ENCODE measurements around the gene SLC19A1. TPM values are rescaled to one million over a fixed set of nuclear protein-coding genes. Genes with fewer than 3 reads are reported as not detected.

Gene SLC19A1
- total RNA-seq, 1 experiment from 2014 or later: 25.4 TPM

GRCh38 chr21:45450423-45451090 is 91.7 kb downstream of the SLC19A1 start:
- TF ChIP-seq CTCF (IDR thresholded peaks at IDR 0.05; ENCODE audit: unreplicated experiment): no peak
- H3K9me3 Mint-ChIP-seq (ENCODE audit: unreplicated experiment): peaks cover 4% of the 10 kb centered on the region
- BruUV-seq (replicated peaks): no TSS peak
- no peak overlapping the region for H3K4me3 Mint-ChIP-seq (ENCODE audit: unreplicated experiment)
- no peaks in the 10 kb centered on the region for H3K27me3 Mint-ChIP-seq (ENCODE audit: insufficient read depth, unreplicated experiment)
- no peak overlapping the region for H3K27ac Mint-ChIP-seq (ENCODE audit: low read depth, unreplicated experiment)
- intact Hi-C loops (cut with micrococcal nuclease): no loop called here
- POLR2A ChIA-PET: no interaction called here
- peaks cover 12% of the 10 kb centered on the region for H3K4me1 Mint-ChIP-seq (ENCODE audit: insufficient read depth, unreplicated experiment)
- CTCF ChIA-PET: interaction anchor here (0.9 kb wide), 1 partner anchor 161 kb away, joined by 4 read pairs; no protein-coding TSS in a partner anchor
- H3K36me3 Mint-ChIP-seq (ENCODE audit: insufficient read depth, unreplicated experiment): peaks cover 5% of the 10 kb centered on the region
- DNase-seq (ENCODE audit: unreplicated experiment): no peak

GRCh38 chr21:45449658-45450422 is 92.4 kb downstream of the SLC19A1 start:
- DNase-seq (ENCODE audit: unreplicated experiment): no peak
- peaks cover 8% of the 10 kb centered on the region for H3K9me3 Mint-ChIP-seq (ENCODE audit: unreplicated experiment)
- peaks cover 12% of the 10 kb centered on the region for H3K4me1 Mint-ChIP-seq (ENCODE audit: insufficient read depth, unreplicated experiment)
- ChIA-PET POLR2A (no interaction called here), CTCF (no interaction called here)
- no peak overlapping the region for H3K27ac Mint-ChIP-seq (ENCODE audit: low read depth, unreplicated experiment)
- BruUV-seq (replicated peaks): no TSS peak
- no peak for TF ChIP-seq CTCF (IDR thresholded peaks at IDR 0.05; ENCODE audit: unreplicated experiment)
- H3K27me3 Mint-ChIP-seq (ENCODE audit: insufficient read depth, unreplicated experiment): no peaks in the 10 kb centered on the region
- peaks cover 5% of the 10 kb centered on the region for H3K36me3 Mint-ChIP-seq (ENCODE audit: insufficient read depth, unreplicated experiment)
- H3K4me3 Mint-ChIP-seq (ENCODE audit: unreplicated experiment): no peak overlapping the region
- intact Hi-C loops (cut with micrococcal nuclease): no loop called here

- CTCF ChIA-PET: interaction anchor here (0.6 kb wide), 1 partner anchor 8 kb away, joined by 3 read pairs; no protein-coding TSS in a partner anchor
- no peak overlapping the region for H3K4me3 Mint-ChIP-seq (ENCODE audit: unreplicated experiment)
These were observed 93.2 kb downstream of the SLC19A1 start for GRCh38 chr21:45448810-45449657.

More at GRCh38 chr21:45448810-45449657, 93.2 kb downstream of the SLC19A1 start:
- TF ChIP-seq CTCF (IDR thresholded peaks at IDR 0.05; ENCODE audit: unreplicated experiment): no peak
- POLR2A ChIA-PET: no interaction called here
- H3K27me3 Mint-ChIP-seq (ENCODE audit: insufficient read depth, unreplicated experiment): peaks cover 6% of the 10 kb centered on the region
- peaks cover 5% of the 10 kb centered on the region for H3K36me3 Mint-ChIP-seq (ENCODE audit: insufficient read depth, unreplicated experiment)
- H3K4me1 Mint-ChIP-seq (ENCODE audit: insufficient read depth, unreplicated experiment): peaks cover 12% of the 10 kb centered on the region
- intact Hi-C loops (cut with micrococcal nuclease): no loop called here
- BruUV-seq (replicated peaks): no TSS peak
- peaks cover 8% of the 10 kb centered on the region for H3K9me3 Mint-ChIP-seq (ENCODE audit: unreplicated experiment)
- H3K27ac Mint-ChIP-seq (ENCODE audit: low read depth, unreplicated experiment): no peak overlapping the region
- no peak for DNase-seq (ENCODE audit: unreplicated experiment)
